ENCODE results near the gene TCEAL7.
A peak's percentile ranks its signal among the peaks of the same experiment; 100 is the strongest.

TCEAL7 gene

DNA sequence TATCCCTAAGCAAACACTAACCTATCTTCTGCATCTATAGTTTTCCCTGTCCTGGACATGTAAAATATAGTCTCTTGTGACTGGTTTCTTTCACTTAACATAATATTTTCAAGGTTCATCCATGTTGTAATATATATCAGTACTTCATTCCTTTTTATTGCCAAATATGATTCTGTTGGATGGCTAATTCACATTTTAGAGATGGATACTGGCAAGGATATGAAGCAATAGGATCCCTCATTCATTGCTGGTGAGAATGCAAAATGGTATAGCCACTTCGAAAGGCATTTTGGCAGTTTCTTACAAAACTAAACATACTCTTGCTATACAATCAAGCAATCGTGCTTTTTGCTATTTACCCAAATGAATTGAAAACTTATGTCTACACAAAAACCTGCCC, 33.0 kb downstream of the TCEAL7 start:
- DNase-seq (ENCODE audit: low read depth in 1 of 2, low spot score in 1 of 2): no peak

DNA sequence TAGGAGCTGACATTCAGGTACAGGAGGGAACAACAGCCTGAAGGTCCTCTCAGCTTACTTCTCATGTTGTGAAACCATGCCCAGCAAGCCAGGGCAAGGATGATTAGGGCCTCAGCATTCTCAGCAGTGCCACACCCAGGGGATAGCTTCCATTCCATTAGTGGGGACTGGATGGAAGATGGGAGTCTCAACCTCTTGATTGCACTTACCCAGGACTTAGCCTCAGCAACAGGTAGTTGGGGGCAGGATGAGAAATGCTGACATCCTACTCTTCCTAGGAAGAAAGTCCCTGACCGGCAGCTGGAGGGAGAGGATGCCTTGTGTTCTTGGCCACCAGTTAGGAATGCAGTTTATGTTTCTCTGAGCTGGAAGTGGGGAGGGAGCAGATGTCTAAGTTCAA, 37.5 kb downstream of the TCEAL7 start:
- DNase-seq (ENCODE audit: low read depth in 1 of 2, low spot score in 1 of 2): no peak

DNA sequence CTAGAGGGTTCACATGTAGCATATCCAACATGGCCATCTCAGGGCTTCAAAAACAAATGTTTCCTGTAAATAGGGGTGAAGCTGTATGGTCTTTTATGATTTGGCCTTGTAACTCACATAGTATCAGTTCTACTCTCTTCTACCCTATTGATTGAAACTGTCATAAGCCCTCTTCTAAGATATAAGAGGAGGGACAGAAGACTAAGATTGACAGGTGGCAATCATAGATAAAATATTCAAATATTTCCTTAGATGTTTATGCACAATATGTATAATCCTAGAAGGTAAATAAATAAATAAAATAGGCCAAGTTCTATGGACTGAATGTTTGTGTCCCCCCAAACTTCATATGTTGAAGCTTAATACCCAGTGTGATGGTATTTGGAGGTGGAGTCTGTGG, 39.4 kb downstream of the TCEAL7 start:
- no peak for DNase-seq (ENCODE audit: low read depth in 1 of 2, low spot score in 1 of 2)

DNA sequence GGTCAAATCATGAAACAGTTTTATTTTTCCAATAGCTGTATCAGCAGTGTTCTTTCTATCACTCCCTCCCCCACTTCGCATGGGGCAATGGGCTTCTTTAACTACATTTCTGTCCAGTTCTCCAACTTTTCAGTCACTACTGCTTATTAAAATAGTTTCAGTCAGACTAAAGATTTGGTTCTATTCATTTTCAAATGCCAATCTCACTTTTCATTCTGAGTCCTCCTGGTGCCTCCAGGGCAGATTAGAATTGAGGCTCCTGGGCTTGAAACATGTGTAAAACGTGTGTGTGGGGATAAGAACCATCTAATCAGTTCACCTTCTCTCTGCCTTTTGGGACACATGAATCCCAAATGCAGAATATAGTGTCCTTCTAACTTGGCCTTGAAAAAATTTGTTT, 42.8 kb downstream of the TCEAL7 start:
- no peak for DNase-seq (ENCODE audit: low read depth in 1 of 2, low spot score in 1 of 2)

DNA sequence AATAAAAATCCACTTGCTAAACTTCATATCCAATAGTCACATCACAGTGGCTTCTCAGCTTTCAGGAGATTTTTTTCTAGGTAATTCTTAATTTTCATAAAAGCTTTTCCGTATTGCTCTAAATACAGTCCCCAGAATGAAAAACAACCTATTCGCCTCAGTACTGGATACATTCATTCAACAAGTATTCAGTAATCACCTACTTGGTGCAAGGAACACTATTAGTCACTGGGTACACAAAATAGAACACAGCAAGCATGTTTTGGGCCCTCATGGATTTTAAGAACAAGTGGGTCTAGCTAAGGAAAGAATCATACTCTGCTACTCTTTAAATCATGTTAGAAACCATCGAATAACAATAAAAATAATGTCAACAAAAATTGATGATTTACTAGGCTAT, 43.5 kb downstream of the TCEAL7 start:
- no peak for DNase-seq (ENCODE audit: low read depth in 1 of 2, low spot score in 1 of 2)

DNA sequence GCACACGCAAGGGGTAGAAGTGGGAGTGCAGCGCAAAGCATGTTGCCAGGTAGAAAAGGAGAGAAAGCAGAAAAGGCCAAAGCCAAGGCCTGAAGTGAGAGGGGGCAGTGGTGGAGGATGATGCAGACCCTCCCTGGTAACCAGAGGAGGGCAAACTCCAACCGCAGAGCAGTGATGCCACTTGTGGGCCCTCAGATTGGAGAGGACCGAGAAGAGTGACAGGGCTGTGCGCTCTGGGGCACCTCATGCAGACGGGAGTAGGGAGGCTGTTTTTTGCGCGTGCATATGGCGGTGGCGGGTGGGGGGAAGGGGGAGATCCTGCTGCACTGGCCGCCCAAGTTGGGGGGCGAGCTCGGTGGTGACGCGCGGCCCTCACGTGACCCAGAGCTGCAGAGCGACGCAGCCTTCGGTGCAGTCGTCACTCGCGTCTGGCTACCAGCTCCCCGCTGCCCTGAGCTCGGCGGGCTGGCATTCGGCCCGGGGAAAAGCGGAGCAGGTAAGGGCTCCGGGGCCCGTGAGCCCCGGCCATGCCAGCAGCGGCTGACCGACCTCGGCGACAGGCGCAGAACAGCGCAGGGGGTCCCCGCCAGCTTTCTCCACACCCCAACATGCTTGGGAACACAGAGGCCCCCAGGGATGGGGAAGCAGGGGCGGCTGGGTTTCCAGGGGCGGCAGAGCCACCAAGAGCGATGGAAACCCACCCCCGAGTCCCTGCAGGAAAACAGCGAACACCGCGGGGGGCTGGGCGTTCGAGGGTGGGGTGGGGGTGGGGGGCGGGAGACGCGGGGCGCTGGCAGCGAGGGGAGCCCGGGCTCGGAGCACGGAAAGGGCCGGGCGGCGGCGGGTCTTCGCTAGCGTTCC, 46.3 kb downstream of the TCEAL7 start, which contains the start of gene BEX3:
TSS of gene BEX3 (plus strand) at position 421 of the 861 bp plus-strand sequence. CDS start 984 bp downstream, outside the sequence.
- DNase-seq (ENCODE audit: low read depth in 1 of 2, low spot score in 1 of 2): peak in 1 of 2 donors; percentile 12

DNA sequence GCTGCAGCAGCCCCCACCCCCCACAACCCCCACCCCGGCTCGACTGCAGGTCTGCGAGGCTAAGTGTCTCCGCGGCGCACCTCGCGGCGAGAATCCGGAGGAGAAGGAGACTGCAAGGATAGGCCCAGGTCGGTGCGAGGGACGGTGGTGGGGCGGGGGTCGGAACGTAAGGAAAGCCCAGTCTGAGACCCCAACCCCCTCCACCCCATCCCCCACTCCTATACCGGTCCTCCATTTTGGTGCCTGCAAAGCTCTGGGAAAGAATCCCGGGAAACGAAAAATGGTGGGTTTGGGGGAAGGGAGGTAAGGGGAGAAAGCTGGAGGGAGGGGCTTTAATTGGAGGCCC, 46.9 kb downstream of the TCEAL7 start:
- no peak for DNase-seq (ENCODE audit: low read depth in 1 of 2, low spot score in 1 of 2)

DNA sequence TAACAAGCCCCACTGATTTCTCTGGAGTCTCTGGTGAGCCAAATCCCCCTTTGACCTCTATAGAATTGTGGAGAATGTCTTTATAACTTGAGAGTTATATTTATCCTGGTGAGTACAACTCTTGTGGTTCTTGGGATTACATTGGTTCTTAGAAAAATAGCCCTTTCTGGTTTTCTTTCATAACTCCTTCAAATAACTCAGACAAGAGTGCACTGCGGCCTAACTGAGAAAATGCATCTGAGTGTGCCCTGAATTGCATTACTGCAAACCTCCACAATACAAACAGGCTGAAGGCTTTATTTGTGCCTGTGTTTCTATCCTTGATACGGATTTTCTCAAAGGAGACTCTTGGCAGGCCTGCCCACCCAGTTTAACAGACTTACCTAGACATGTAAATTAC, 49.0 kb downstream of the TCEAL7 start:
- no peak for DNase-seq (ENCODE audit: low read depth in 1 of 2, low spot score in 1 of 2)
